Measurements from ENCODE around the gene CHRDL2. TPM values are rescaled to one million over a fixed set of nuclear protein-coding genes. Genes with fewer than 3 reads are reported as not detected.
A peak's percentile ranks its signal among the peaks of the same experiment; 100 is the strongest.

The CHRDL2 gene
- total and polyA plus RNA-seq, 8 donors, result 0.92 to 38.4 (median 7.2) TPM; not detected in 1

DNA sequence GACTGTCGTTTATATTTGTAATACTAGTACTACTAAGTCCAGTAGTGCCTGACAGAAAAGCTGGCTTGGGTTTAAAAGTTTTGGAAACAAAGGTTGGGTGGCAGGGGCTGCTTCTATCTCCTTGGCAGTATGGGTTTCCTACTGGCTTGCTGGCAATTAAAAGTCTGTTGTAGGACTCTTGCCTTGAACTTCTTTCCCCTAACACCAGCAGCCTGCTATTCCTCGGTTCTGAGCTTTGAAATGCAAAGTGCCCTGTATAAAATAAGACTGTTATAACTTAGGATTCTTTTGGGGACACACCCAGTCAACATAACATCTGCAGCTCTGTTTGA lies 18.7 kb upstream of the CHRDL2 start:
- peaks cover 32 to 64% (median 48%) of the 10 kb centered on the region in 4 donors for H3K4me1 ChIP-seq
- H3K27ac ChIP-seq, result peak overlapping the region in 4 of 5 donors; percentile 69 to 99 (median 96)
- WGBS, 5 donors, result 9 to 20% (median 13%) methylated on average over 2 of the region's 2 CpGs
- H3K27me3 ChIP-seq, result no peaks in the 10 kb centered on the region
- H3K36me3 ChIP-seq, result no peaks in the 10 kb centered on the region
- no peaks in the 10 kb centered on the region for H3K9me3 ChIP-seq
- TF ChIP-seq POLR2AphosphoS5 (IDR thresholded peaks at IDR 0.05) (no peak), EP300 (IDR thresholded peaks at IDR 0.05) (no peak), POLR2A (IDR thresholded peaks at IDR 0.05) (no peak)
- TF ChIP-seq, protein P1, sequence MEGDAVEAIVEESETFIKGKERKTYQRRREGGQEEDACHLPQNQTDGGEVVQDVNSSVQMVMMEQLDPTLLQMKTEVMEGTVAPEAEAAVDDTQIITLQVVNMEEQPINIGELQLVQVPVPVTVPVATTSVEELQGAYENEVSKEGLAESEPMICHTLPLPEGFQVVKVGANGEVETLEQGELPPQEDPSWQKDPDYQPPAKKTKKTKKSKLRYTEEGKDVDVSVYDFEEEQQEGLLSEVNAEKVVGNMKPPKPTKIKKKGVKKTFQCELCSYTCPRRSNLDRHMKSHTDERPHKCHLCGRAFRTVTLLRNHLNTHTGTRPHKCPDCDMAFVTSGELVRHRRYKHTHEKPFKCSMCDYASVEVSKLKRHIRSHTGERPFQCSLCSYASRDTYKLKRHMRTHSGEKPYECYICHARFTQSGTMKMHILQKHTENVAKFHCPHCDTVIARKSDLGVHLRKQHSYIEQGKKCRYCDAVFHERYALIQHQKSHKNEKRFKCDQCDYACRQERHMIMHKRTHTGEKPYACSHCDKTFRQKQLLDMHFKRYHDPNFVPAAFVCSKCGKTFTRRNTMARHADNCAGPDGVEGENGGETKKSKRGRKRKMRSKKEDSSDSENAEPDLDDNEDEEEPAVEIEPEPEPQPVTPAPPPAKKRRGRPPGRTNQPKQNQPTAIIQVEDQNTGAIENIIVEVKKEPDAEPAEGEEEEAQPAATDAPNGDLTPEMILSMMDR (IDR thresholded peaks at IDR 0.05), result no peak
- intact Hi-C loops (cut with DNase I; ENCODE audit: low total_unique reads), result no loop called here
- H3K4me3 ChIP-seq, result peak overlapping the region; percentile 77 to 88 (median 83)
- DNase-seq, result no peak

DNA sequence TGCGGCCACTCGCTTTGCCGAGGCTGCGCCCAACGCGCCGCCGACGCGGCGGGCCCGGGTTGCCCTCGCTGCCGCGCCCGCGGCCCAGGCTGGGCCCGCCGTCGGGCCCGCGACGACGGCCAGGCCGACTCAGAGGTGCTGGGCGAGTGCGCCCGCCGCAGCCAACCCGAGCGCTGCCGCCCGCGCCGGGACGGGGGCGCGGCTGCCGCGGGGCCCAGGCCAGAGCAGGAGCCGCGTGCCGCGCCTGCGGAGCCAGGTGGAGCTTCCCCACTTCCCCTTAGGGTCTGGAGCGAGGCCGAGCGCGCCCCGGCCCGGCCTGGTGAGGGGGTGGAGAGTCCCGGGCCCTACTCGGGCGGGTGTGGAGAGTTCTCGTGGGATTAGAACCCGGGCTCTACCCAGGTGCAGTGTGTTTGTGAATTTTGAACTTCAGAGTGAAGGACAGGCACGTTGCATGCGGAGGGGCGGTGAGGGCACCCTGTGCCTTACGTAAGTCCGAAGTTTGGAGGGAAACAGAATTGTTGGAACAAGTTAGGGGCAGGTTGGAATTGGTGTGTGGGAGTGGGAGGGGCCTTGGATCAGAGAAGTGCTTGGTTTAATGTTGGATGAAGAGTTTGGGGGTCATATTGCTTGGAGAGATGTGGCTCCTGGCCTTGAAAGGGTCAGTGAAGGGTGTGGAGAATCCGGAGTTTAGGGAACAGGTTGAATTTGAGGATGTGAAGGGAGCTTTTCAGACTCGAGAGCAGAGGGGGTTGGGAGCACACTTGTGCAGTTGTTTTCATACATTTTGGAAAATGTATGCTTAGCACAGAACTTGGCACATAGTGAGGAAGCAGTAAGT lies 18.1 kb upstream of the CHRDL2 start:
- Histone ChIP-seq H3K9me3 (no peaks in the 10 kb centered on the region), H3K36me3 (no peaks in the 10 kb centered on the region), H3K4me1 (peaks cover 27 to 58% (median 43%) of the 10 kb centered on the region in 4 donors), H3K27ac (peak overlapping the region; percentile 89 to 99 (median 94)), H3K27me3 (no peaks in the 10 kb centered on the region), H3K4me3 (peak overlapping the region; percentile 77 to 88 (median 83))
- intact Hi-C loops (cut with DNase I; ENCODE audit: low total_unique reads), result no loop called here
- 0 to 1% (median 1%) methylated on average over 25 to 63 of the region's 63 CpGs for WGBS, 5 donors
- TF ChIP-seq, protein P1 (IDR thresholded peaks at IDR 0.05), result no peak
- TF ChIP-seq EP300 (IDR thresholded peaks at IDR 0.05) (no peak), POLR2A (IDR thresholded peaks at IDR 0.05) (no peak), POLR2AphosphoS5 (IDR thresholded peaks at IDR 0.05) (no peak)
- peak; percentile 54 to 80 for DNase-seq

DNA sequence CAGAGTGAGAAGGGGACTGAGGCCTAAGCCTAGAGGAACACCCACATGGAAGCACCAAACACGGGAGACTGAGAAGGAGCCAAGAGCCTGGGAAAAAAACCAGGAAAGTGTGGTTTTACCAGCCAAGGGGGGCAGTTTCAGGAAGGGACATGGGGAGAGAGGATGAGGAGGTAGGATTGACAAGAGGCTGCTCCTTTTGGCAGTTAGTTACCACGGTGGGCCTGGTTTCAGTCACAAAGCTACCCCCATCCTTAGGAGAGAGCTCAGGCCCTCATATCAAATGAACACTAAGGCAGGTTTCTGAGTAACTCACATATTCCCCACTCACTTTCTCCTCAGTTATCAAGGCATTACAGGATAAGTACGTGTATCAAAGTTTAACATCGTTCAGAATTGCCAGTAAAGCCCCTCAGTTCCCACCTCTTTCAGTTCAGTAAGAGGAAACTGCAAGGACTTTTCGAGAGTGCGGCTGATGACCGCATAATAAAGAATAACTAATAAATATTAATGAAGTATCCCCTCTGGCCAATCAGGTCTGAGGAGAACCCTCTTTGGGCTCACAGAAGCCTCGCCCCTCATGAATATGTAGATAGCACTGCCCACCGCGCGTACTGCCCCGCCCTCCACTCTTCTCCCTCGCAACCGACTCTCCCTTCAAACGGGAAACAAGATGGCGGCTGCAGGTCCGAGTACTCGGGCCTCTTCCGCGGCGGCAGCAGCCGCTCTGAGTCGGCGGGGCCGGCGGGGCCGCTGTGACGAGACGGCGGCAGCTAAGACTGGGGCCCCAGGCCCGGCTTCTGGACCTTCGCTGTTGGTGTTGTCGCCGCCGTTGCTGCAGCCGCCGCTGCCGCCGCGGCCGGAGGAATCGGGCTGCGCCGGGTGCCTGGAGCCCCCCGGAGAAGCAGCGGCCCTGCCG lies 17.2 kb upstream of the CHRDL2 start, which contains the start of gene RNF169:
RNF169 (plus strand) TSS at position 639 of the 916 bp plus-strand sequence; CDS start at position 671, 32 bp downstream.
- H3K4me1 ChIP-seq, result peaks cover 21 to 49% (median 36%) of the 10 kb centered on the region in 4 donors
- no peaks in the 10 kb centered on the region for H3K36me3 ChIP-seq
- no peaks in the 10 kb centered on the region for H3K9me3 ChIP-seq
- peak; percentile 94 to 99 for DNase-seq
- peak within 1 kb of the TSS; percentile 89 to 99 (median 94) for H3K27ac ChIP-seq
- TF ChIP-seq POLR2AphosphoS5 (IDR thresholded peaks at IDR 0.05) (peak; percentile 4 to 81 (median 78)), POLR2A (IDR thresholded peaks at IDR 0.05) (peak in 1 of 4 donors; percentile 26)
- TF ChIP-seq, protein P1 (IDR thresholded peaks at IDR 0.05), result no peak
- H3K4me3 ChIP-seq, result peak within 1 kb of the TSS; percentile 77 to 88 (median 83)
- 1 to 3% (median 2%) methylated on average over 15 to 47 of the region's 47 CpGs for WGBS, 5 donors
- H3K27me3 ChIP-seq, result no peaks in the 10 kb centered on the region
- intact Hi-C loops (cut with DNase I; ENCODE audit: low total_unique reads), result no loop called here

DNA sequence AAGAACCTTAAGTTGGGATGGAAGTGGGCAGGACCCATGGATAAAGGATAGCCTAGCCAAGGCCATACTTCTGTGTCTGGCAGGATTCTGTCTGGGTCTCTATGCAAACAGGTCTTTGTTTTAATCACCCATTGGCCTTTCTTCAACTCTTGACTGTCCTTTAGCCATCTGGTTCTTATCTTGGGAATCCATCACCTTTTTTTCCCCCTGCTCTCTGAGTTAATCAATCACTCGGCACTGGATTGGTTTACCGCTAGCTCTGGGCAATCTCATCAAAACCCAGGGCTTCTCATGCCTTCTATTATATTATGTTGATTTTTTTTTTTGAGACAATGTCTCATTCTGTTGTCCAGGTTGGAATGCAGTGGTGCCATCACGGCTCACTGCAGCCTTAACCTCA lies 15.6 kb upstream of the CHRDL2 start:
- intact Hi-C loops (cut with DNase I; ENCODE audit: low total_unique reads), result no loop called here
- Histone ChIP-seq H3K36me3 (no peaks in the 10 kb centered on the region), H3K4me1 (peaks cover 15 to 35% (median 26%) of the 10 kb centered on the region in 4 donors), H3K27ac (no peak overlapping the region), H3K4me3 (no peak overlapping the region), H3K27me3 (no peaks in the 10 kb centered on the region), H3K9me3 (no peaks in the 10 kb centered on the region)
- DNase-seq, result no peak
- WGBS, 5 donors, result 94 to 99% (median 96%) methylated on average over 3 of the region's 3 CpGs
- TF ChIP-seq, protein P1 (IDR thresholded peaks at IDR 0.05), result no peak
- TF ChIP-seq EP300 (IDR thresholded peaks at IDR 0.05), result no peak
- TF ChIP-seq POLR2A (IDR thresholded peaks at IDR 0.05), result no peak
- no peak for TF ChIP-seq POLR2AphosphoS5 (IDR thresholded peaks at IDR 0.05)
